ENCODE measurements around the gene KRTAP19-1. TPM values are rescaled to one million over a fixed set of nuclear protein-coding genes. Genes with fewer than 3 reads are reported as not detected.
"Not testable (repeated sequence)": the region's sequence is repeated elsewhere in the genome, so short reads cannot be mapped to it uniquely, and the experiment has no call there.

The KRTAP19-1 gene
- total RNA-seq (not detected), polyA plus RNA-seq (not detected)
- long read RNA-seq, donor 1, result 0 reads
- long read RNA-seq, donor 2, result 0 reads
- long read RNA-seq, donor 3, result 0 reads
- long read RNA-seq, donor 4, result 0 reads
- long read RNA-seq, donor 5, result 0 reads
- long read RNA-seq, donor 6, result 0 reads
- long read RNA-seq, donor 7, result 0 reads
- long read RNA-seq, donor 8, result 0 reads
- long read RNA-seq, donor 9, result 0 reads
- long read RNA-seq, donor 10, result 0 reads

GRCh38 chr21:30480145-30480544 is at the start of gene KRTAP19-1:
Gene KRTAP19-1 (minus strand): TSS chr21:30480367. CDS start chr21:30480317, 50 bp downstream.
- TF ChIP-seq POLR2AphosphoS5 (IDR thresholded peaks at IDR 0.05), result no peak
- no peak for TF ChIP-seq EP300 (IDR thresholded peaks at IDR 0.05)
- no peak for TF ChIP-seq CTCF (IDR thresholded peaks at IDR 0.05)
- TF ChIP-seq POLR2A (IDR thresholded peaks at IDR 0.05), result no peak
- Histone ChIP-seq H3K4me1 (no peaks in the 10 kb centered on the region), H3K4me3 (no peak within 1 kb of the TSS), H3K27ac (no peak within 1 kb of the TSS), H3K27me3 (no peaks in the 10 kb centered on the region), H3K36me3 (no peaks in the 10 kb centered on the region), H3K9me3 (peaks cover 0 to under 1% (median 0%) of the 10 kb centered on the region in 4 donors)
- intact Hi-C loops (cut with DNase I; ENCODE audit: low total_unique reads), result no loop called here
- 59 to 90% (median 85%) methylated on average over 1 to 7 of the region's 7 CpGs for WGBS, 5 donors
- DNase-seq, result no peak

- Histone ChIP-seq H3K9me3 (peaks cover 0 to 3% (median 0%) of the 10 kb centered on the region in 4 donors), H3K27ac (no peak overlapping the region), H3K36me3 (no peaks in the 10 kb centered on the region), H3K27me3 (no peaks in the 10 kb centered on the region), H3K4me1 (no peaks in the 10 kb centered on the region), H3K4me3 (no peak overlapping the region)
- intact Hi-C loops (cut with DNase I; ENCODE audit: low total_unique reads), result no loop called here
- TF ChIP-seq CTCF (IDR thresholded peaks at IDR 0.05) (no peak), POLR2AphosphoS5 (IDR thresholded peaks at IDR 0.05) (no peak), POLR2A (IDR thresholded peaks at IDR 0.05) (no peak)
- no peak for DNase-seq
- WGBS, 5 donors, result 83 to 97% (median 94%) methylated on average over 1 of the region's 1 CpG
Observed at GRCh38 chr21:30518876-30519275, 38.7 kb upstream of the KRTAP19-1 start.

- Histone ChIP-seq H3K36me3 (no peaks in the 10 kb centered on the region), H3K4me1 (no peaks in the 10 kb centered on the region), H3K4me3 (no peak overlapping the region), H3K27me3 (no peaks in the 10 kb centered on the region), H3K27ac (no peak overlapping the region), H3K9me3 (no peaks in the 10 kb centered on the region)
- intact Hi-C loops (cut with DNase I; ENCODE audit: low total_unique reads), result no loop called here
- DNase-seq, result no peak
- TF ChIP-seq POLR2A (IDR thresholded peaks at IDR 0.05) (no peak), POLR2AphosphoS5 (IDR thresholded peaks at IDR 0.05) (no peak), EP300 (IDR thresholded peaks at IDR 0.05) (no peak), CTCF (IDR thresholded peaks at IDR 0.05) (no peak)
- WGBS, 5 donors, result 75 to 90% (median 87%) methylated on average over 1 of the region's 1 CpG
Observed at GRCh38 chr21:30515681-30516080, 35.5 kb upstream of the KRTAP19-1 start.

GRCh38 chr21:30505621-30506205 is 25.5 kb upstream of the KRTAP19-1 start:
- TF ChIP-seq CTCF (IDR thresholded peaks at IDR 0.05), result peak in 1 of 7 experiments; percentile 6
- H3K27me3 ChIP-seq; intact Hi-C loops (cut with DNase I; ENCODE audit: low total_unique reads); H3K9me3 ChIP-seq; H3K36me3 ChIP-seq; H3K27ac ChIP-seq; H3K4me1 ChIP-seq; H3K4me3 ChIP-seq: not testable (repeated sequence)
- WGBS, 5 donors, result 28 to 33% (median 29%) methylated on average over 4 of the region's 4 CpGs
- peak in 1 of 2 donors; percentile 3 for DNase-seq

Measured in stomach (tissue), 19 donors.